ENCODE measurements around the gene CDC42SE2. TPM values are rescaled to one million over a fixed set of nuclear protein-coding genes. Genes with fewer than 3 reads are reported as not detected.

The CDC42SE2 gene
- total and polyA plus RNA-seq, 12 donors = 5.1 to 26.7 (median 19.2) TPM

DNA sequence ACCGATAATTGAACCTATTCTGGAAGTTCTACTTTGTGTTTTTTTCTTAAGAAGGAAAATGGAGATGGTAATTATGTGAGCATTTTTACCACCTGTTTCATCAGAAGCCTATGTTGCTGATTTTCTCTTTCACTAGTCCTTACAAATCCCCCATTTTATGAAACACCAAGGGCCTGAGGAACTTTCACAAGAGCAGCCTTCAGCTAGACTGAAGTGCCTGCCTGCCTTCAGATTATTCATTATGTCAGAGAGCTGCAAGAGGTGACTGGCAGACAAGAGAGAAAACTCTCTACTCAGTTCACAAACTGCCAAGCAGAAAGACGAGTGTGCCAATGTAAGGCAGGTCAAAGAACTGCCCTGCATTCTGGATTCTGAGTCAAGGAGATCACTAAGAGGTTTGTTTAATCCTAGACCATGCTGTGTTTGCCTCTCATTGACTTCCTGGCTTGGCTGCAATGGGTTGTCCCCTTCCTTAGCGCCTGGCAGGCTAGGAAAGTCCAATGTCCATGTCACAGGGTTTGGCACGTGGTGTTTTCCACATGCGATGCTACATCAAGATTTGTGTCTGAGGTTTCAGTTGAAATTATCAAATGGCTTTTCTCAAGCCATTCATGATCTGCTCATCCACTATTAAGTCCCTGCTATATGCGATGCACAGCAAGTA lies 143.3 kb downstream of the CDC42SE2 start:
- intact Hi-C loops (cut with DNase I) = loop anchor here (10.0 kb wide), 2 partner anchors 132 to 232 kb away; partner anchors contain the start of gene LYRM7 (in 1 of the 2)
- 93 to 100% (median 96%) methylated on average over 6 of the region's 6 CpGs for WGBS, 4 donors
- Histone ChIP-seq H3K36me3 (replicated peaks in 1 of 2) (peaks cover 0 to 12% of the 10 kb centered on the region in 2 donors), H3K27ac (no peak overlapping the region), H3K27me3 (no peaks in the 10 kb centered on the region), H3K4me1 (replicated peaks in 1 of 2) (no peaks in the 10 kb centered on the region), H3K9me3 (replicated peaks in 1 of 3) (peaks cover 0 to 7% (median 0%) of the 10 kb centered on the region in 3 donors), H3K4me3 (no peak overlapping the region)
- DNase-seq = no peak
- TF ChIP-seq POLR2A (IDR thresholded peaks at IDR 0.05) = no peak
- TF ChIP-seq, protein P1, sequence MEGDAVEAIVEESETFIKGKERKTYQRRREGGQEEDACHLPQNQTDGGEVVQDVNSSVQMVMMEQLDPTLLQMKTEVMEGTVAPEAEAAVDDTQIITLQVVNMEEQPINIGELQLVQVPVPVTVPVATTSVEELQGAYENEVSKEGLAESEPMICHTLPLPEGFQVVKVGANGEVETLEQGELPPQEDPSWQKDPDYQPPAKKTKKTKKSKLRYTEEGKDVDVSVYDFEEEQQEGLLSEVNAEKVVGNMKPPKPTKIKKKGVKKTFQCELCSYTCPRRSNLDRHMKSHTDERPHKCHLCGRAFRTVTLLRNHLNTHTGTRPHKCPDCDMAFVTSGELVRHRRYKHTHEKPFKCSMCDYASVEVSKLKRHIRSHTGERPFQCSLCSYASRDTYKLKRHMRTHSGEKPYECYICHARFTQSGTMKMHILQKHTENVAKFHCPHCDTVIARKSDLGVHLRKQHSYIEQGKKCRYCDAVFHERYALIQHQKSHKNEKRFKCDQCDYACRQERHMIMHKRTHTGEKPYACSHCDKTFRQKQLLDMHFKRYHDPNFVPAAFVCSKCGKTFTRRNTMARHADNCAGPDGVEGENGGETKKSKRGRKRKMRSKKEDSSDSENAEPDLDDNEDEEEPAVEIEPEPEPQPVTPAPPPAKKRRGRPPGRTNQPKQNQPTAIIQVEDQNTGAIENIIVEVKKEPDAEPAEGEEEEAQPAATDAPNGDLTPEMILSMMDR (IDR thresholded peaks at IDR 0.05) = no peak

DNA sequence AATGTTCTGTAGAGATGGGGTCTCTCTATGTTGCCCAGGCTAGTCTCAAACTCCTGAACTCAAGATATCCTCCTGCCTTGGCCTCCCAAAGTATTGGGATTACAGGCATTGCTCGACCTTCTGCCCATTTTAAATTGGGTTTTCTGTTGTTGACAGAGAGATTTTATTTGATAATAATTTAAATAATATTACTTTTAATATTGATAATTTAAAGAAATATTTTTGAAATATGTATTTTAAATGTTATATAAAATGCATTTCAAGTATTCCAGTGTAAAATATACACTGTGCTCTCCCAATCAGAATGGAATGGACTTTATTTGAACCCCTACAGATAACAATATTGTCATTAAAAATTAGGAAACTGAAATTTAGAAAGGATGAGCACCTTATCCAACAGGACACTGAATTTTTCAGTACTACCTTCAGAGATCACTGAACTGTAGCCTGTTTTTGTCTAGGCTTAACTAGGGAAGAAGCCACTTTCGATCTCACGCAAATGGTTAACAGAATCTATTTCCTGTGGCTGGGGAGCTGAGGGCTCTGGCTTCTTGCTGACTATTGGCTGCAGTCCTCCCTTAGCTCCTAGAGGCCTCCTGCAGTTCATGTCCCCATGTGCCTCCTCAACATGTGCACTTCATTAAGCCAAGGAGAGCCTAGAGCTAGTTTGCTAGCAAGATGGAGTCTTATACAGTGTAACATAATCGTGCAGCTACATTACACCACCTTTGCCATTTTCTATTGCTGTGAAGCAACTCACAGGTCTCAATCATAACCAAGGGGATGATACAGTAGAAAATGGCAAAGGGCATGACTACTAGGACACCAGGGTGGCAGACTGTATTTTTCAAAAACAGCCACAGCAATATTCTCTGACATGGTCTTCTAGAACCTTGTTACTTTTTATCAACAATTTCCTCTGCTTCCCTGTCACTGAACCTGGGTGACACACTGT lies 150.0 kb downstream of the CDC42SE2 start:
- Histone ChIP-seq H3K36me3 (replicated peaks in 1 of 2) (no peaks in the 10 kb centered on the region), H3K4me3 (no peak overlapping the region), H3K27ac (no peak overlapping the region), H3K4me1 (replicated peaks in 1 of 2) (no peaks in the 10 kb centered on the region), H3K9me3 (replicated peaks in 1 of 3) (no peaks in the 10 kb centered on the region), H3K27me3 (no peaks in the 10 kb centered on the region)
- TF ChIP-seq, protein P1 (IDR thresholded peaks at IDR 0.05) = no peak
- no peak for TF ChIP-seq POLR2A (IDR thresholded peaks at IDR 0.05)
- DNase-seq = no peak
- intact Hi-C loops (cut with DNase I) = no loop called here
- WGBS, 4 donors = 82 to 100% (median 87%) methylated on average over 4 of the region's 4 CpGs

DNA sequence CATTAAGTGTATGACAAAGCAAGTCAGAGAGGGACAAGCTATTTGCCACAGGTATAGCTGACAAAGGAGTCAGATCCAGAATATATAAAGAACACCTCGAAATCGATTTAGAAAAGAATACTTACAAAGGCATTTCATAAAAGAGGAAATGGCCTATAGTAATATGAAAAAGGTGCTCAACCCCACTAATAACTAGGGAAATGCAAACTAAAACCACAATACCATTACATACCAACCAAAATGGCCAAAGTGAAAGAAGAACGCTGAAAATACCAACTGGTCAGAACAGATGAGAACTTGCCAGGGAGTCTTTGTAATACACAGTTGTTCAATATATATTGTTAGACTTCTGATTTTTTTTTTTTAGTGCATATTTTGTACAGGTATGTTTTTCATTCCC lies 152.9 kb downstream of the CDC42SE2 start:
- intact Hi-C loops (cut with DNase I) = no loop called here
- peaks cover 0 to 8% of the 10 kb centered on the region in 2 donors for H3K36me3 ChIP-seq (replicated peaks in 1 of 2)
- no peak overlapping the region for H3K4me3 ChIP-seq
- no peaks in the 10 kb centered on the region for H3K4me1 ChIP-seq (replicated peaks in 1 of 2)
- H3K9me3 ChIP-seq (replicated peaks in 1 of 3) = no peaks in the 10 kb centered on the region
- no peak for TF ChIP-seq POLR2A (IDR thresholded peaks at IDR 0.05)
- TF ChIP-seq, protein P1 (IDR thresholded peaks at IDR 0.05) = no peak
- 57 to 72% (median 63%) methylated on average over 3 of the region's 3 CpGs for WGBS, 4 donors
- no peak for DNase-seq
- H3K27ac ChIP-seq = no peak overlapping the region
- H3K27me3 ChIP-seq = no peaks in the 10 kb centered on the region

DNA sequence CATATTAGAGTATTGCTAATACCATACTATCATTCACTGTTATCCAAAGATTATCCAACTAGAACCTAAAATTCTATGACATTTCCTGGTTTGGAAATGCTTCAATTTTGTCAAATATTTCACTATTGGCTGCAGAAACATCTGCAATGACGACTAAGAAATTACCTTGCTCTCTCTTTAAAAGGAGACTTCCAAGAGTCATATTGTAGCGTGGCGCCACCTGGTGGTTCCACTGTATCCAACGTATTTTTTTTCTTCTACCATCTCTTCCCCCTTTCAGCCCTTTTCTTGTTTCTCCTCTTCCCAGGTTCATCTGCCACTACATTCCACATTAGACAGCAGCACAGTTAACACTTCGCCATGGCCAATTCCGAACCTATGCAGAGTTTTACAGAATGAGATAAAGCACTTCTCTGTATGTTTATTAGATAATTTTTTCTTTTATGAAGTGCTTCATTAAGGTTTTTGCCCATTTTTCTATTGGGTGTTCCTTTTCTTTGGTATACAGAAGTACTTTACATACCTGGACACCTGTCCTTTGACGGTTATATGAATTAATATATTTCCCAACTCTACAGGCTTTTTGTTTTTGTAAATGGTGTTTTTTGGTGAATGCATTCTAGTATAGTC lies 153.5 kb downstream of the CDC42SE2 start:
- WGBS, 4 donors = 16 to 19% (median 18%) methylated on average over 7 of the region's 7 CpGs
- DNase-seq = peak; percentile 60 to 92 (median 83)
- no peak overlapping the region for H3K27ac ChIP-seq
- TF ChIP-seq, protein P1 (IDR thresholded peaks at IDR 0.05) = peak; percentile 74 to 89 (median 82)
- TF ChIP-seq POLR2A (IDR thresholded peaks at IDR 0.05) = no peak
- intact Hi-C loops (cut with DNase I) = no loop called here
- no peaks in the 10 kb centered on the region for H3K4me1 ChIP-seq (replicated peaks in 1 of 2)
- peaks cover 0 to 10% of the 10 kb centered on the region in 2 donors for H3K36me3 ChIP-seq (replicated peaks in 1 of 2)
- H3K9me3 ChIP-seq (replicated peaks in 1 of 3) = no peaks in the 10 kb centered on the region
- no peak overlapping the region for H3K4me3 ChIP-seq
- H3K27me3 ChIP-seq = no peaks in the 10 kb centered on the region

Measured in adrenal gland (tissue), 12 donors.